CD14-positive monocyte (primary cell): ENCODE data around the gene FRMD4A. TPM values are rescaled to one million over a fixed set of nuclear protein-coding genes. Genes with fewer than 3 reads are reported as not detected.

ENCODE experiments used
- DNase-seq, 3 donors: peaks; one replicate each; pipeline ENCODE4 v3.0.0-alpha.2; 2011 to 2022
- H2AFZ ChIP-seq: 2 replicates; pipeline ENCODE4 v1.6.0; 2012; ENCODE audit warnings: mild to moderate bottlenecking, low read depth, low read length, inconsistent platforms; ENCODE audit not compliant: insufficient read depth, poor library complexity, severe bottlenecking
- H3K27ac ChIP-seq, 2 donors: 1 replicate in 1 of 2; 2 replicates in 1 of 2; pipeline ENCODE4 v1.5.1; 2012 to 2013; ENCODE audit warnings: low read length in 2 of 2, control low read depth in 1 of 2, inconsistent platforms in 1 of 2, low read depth in 1 of 2, mild to moderate bottlenecking in 1 of 2
- H3K27me3 ChIP-seq, 2 donors: one replicate each; pipeline versions ENCODE4 v1.6.0 to v1.6.1; 2011 to 2013; ENCODE audit warnings: low read length in 2 of 2; ENCODE audit not compliant: control insufficient read depth in 2 of 2, insufficient read depth in 2 of 2
- H3K36me3 ChIP-seq, 2 donors: replicated peaks in 1 of 2; 1 replicate in 1 of 2; 2 replicates in 1 of 2; pipeline versions ENCODE4 v1.5.1 to v1.6.1; 2012 to 2013; ENCODE audit warnings: low read length in 2 of 2, control low read depth in 1 of 2, inconsistent platforms in 1 of 2, mild to moderate bottlenecking in 1 of 2; ENCODE audit not compliant: insufficient read depth in 2 of 2, control insufficient read depth in 1 of 2
- H3K4me1 ChIP-seq, 2 donors: 1 replicate in 1 of 2; 2 replicates in 1 of 2; pipeline versions ENCODE4 v1.5.1 to v1.6.1; 2012 to 2013; ENCODE audit warnings: low read length in 2 of 2, control low read depth in 1 of 2, inconsistent platforms in 1 of 2, mild to moderate bottlenecking in 1 of 2, moderate library complexity in 1 of 2; ENCODE audit not compliant: insufficient read depth in 2 of 2, control insufficient read depth in 1 of 2
- H3K4me2 ChIP-seq: replicated peaks from 2 replicates; pipeline ENCODE3; 2012; ENCODE audit warnings: low read length, moderate library complexity, mild to moderate bottlenecking; ENCODE audit not compliant: poor library complexity, severe bottlenecking; ENCODE audit errors: extremely low read depth
- H3K4me3 ChIP-seq, 3 experiments: fragments of 200-600 bp in 1 of 3; sonication (generic) in 1 of 3; replicated peaks in 1 of 3; 1 replicate in 2 of 3; 2 replicates in 1 of 3; pipeline ENCODE4 v1.5.1; 2011 to 2013; ENCODE audit warnings: low read length in 3 of 3, mild to moderate bottlenecking in 3 of 3, control low read depth in 2 of 3, low read depth in 2 of 3, inconsistent platforms in 1 of 3, moderate library complexity in 1 of 3
- H3K79me2 ChIP-seq: 2 replicates; pipeline ENCODE4 v1.6.0; 2012; ENCODE audit warnings: mild to moderate bottlenecking, control low read depth, inconsistent platforms, low read length, moderate library complexity; ENCODE audit not compliant: insufficient read depth
- H3K9ac ChIP-seq: 2 replicates; pipeline ENCODE4 v1.6.0; 2017; ENCODE audit warnings: low read length, mild to moderate bottlenecking; ENCODE audit not compliant: insufficient read depth, poor library complexity, severe bottlenecking
- H3K9me3 ChIP-seq, 2 donors: replicated peaks in 1 of 2; 1 replicate in 1 of 2; 2 replicates in 1 of 2; pipeline versions ENCODE4 v1.5.1 to v1.6.1; 2012 to 2013; ENCODE audit warnings: low read length in 2 of 2, control low read depth in 1 of 2; ENCODE audit not compliant: control insufficient read depth in 1 of 2, insufficient read depth in 1 of 2
- H4K20me1 ChIP-seq: 2 replicates; pipeline ENCODE4 v1.6.0; 2012; ENCODE audit warnings: mild to moderate bottlenecking, low read length, control low read depth, moderate library complexity; ENCODE audit not compliant: insufficient read depth
- H3K27ac Mint-ChIP-seq, 7 donors: one replicate each; pipeline ENCODE4 v1.8.0; 2020; ENCODE audit warnings: mild to moderate bottlenecking in 7 of 7, mixed read lengths in 7 of 7, moderate library complexity in 6 of 7, inconsistent platforms in 2 of 7
- H3K27me3 Mint-ChIP-seq, 3 donors: one replicate each; pipeline ENCODE4 v1.8.0; 2021 to 2022; ENCODE audit warnings: low read depth in 3 of 3, mild to moderate bottlenecking in 3 of 3, mixed read lengths in 3 of 3, moderate library complexity in 3 of 3, inconsistent platforms in 1 of 3
- H3K36me3 Mint-ChIP-seq, 2 donors: one replicate each; pipeline ENCODE4 v1.8.0; 2020; ENCODE audit warnings: mixed read lengths in 2 of 2, inconsistent platforms in 1 of 2, mild to moderate bottlenecking in 1 of 2
- H3K4me1 Mint-ChIP-seq: one replicate; pipeline ENCODE4 v1.8.0; 2020; ENCODE audit warnings: mild to moderate bottlenecking, mixed read lengths
- H3K4me3 Mint-ChIP-seq, 2 donors: one replicate each; pipeline ENCODE4 v1.8.0; 2020; ENCODE audit warnings: mild to moderate bottlenecking in 2 of 2, mixed read lengths in 2 of 2, moderate library complexity in 1 of 2
- H3K9me3 Mint-ChIP-seq, 7 donors: one replicate each; pipeline ENCODE4 v1.8.0; 2020 to 2022; ENCODE audit warnings: mixed read lengths in 7 of 7, mild to moderate bottlenecking in 6 of 7, moderate library complexity in 6 of 7, inconsistent platforms in 2 of 7
- WGBS: methylation state at CpG from one replicate; pipeline ENCODE4 v1.1.5; 2013; ENCODE audit warnings: missing lambda C conversion rate; ENCODE audit not compliant: insufficient coverage; 5-methylcytosine and 5-hydroxymethylcytosine counted together
- intact Hi-C, 2 donors: fragments of 100-400 bp; cut with micrococcal nuclease; formaldehyde crosslinking; loops; one replicate each; pipeline versions ENCODE4 v1.15.0 to v1.15.1; 2023
- polyA plus RNA-seq, 3 donors: library from polyadenylated mRNA; depleted of rRNA in 1 of 3; unstranded in 2 of 3; stranded (reverse) in 1 of 3; fragments of 300-500 nt in 2 of 3; fragments of >200 nt in 1 of 3; fragmentation: Illumina TruSeq in 2 of 3; gene quantifications; 1 replicate in 2 of 3; 2 replicates in 1 of 3; pipeline ENCODE4 v1.2.3, GENCODE V29; 2012 to 2021
- TF ChIP-seq, protein P1 (sequence below): fragments of 200-600 bp; IDR thresholded peaks from one replicate; pipeline ENCODE4 v1.8.0; 2022; ENCODE audit warnings: antibody characterized with exemption, mild to moderate bottlenecking

Gene FRMD4A
- polyA plus RNA-seq, 3 donors: 0.12 TPM; not detected in 2

DNA sequence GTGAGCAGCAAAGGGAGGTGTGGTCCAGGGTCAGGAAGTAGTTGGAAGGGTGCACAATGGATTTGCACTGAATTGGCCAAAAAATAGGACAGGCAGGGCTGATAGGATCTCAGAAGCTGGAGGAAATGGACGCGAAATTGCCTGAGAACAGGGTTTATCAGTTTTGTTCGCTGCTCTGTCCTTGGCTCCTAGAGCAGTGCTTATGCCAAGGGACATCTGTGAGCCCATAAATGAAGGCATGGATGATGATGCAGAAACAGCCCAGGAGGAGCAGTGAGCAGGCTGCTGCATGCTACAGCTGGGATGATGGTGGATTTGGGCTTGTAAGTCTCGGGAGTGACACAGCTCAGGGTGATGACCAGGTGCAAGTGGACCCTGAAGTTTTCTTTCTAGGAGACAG, 539.2 kb downstream of the FRMD4A start:
- H3K27me3 ChIP-seq: peaks cover 0 to 5% of the 10 kb centered on the region in 2 donors
- no peak overlapping the region for H3K4me2 ChIP-seq
- H4K20me1 ChIP-seq: no peaks in the 10 kb centered on the region
- no peaks in the 10 kb centered on the region for H3K9me3 ChIP-seq
- Mint-ChIP-seq H3K27me3 (peaks cover 2 to 13% (median 5%) of the 10 kb centered on the region in 3 donors), H3K4me1 (peaks cover 13% of the 10 kb centered on the region), H3K27ac (no peak overlapping the region), H3K4me3 (no peak overlapping the region), H3K9me3 (no peaks in the 10 kb centered on the region), H3K36me3 (no peaks in the 10 kb centered on the region)
- no peak for DNase-seq
- no peak overlapping the region for H3K9ac ChIP-seq
- H3K27ac ChIP-seq: no peak overlapping the region
- no peaks in the 10 kb centered on the region for H3K36me3 ChIP-seq
- no peaks in the 10 kb centered on the region for H3K79me2 ChIP-seq
- TF ChIP-seq, protein P1, sequence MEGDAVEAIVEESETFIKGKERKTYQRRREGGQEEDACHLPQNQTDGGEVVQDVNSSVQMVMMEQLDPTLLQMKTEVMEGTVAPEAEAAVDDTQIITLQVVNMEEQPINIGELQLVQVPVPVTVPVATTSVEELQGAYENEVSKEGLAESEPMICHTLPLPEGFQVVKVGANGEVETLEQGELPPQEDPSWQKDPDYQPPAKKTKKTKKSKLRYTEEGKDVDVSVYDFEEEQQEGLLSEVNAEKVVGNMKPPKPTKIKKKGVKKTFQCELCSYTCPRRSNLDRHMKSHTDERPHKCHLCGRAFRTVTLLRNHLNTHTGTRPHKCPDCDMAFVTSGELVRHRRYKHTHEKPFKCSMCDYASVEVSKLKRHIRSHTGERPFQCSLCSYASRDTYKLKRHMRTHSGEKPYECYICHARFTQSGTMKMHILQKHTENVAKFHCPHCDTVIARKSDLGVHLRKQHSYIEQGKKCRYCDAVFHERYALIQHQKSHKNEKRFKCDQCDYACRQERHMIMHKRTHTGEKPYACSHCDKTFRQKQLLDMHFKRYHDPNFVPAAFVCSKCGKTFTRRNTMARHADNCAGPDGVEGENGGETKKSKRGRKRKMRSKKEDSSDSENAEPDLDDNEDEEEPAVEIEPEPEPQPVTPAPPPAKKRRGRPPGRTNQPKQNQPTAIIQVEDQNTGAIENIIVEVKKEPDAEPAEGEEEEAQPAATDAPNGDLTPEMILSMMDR: no peak
- no peaks in the 10 kb centered on the region for H3K4me1 ChIP-seq
- no peak overlapping the region for H2AFZ ChIP-seq
- 71% methylated on average over 4 of the region's 4 CpGs for WGBS
- no peak overlapping the region for H3K4me3 ChIP-seq
- intact Hi-C loops: no loop called here

DNA sequence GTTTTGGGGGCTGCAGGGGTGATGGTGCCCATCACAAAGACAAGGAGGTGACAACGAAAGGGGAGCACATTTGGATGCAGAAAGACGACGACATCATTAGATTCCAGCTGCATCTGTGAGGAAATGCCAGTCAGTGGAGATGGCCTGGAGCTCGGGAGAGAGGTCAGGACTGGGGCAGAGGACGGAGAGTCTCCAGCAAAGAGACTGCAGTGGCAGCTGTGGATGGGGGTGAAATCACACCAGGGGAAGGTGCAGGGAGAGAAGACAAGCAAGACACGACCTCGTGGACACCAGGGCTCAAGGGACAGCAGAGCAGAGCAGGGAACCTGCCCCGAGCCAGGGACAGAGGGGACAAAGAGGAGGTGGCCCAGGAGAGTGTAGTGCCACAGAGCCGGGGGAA, 540.5 kb downstream of the FRMD4A start:
- Histone ChIP-seq H3K36me3 (no peaks in the 10 kb centered on the region), H3K4me1 (no peaks in the 10 kb centered on the region), H3K27ac (no peak overlapping the region), H3K9me3 (no peaks in the 10 kb centered on the region), H3K9ac (no peak overlapping the region), H4K20me1 (no peaks in the 10 kb centered on the region), H3K79me2 (no peaks in the 10 kb centered on the region), H3K27me3 (peaks cover 0 to 5% of the 10 kb centered on the region in 2 donors), H3K4me3 (no peak overlapping the region), H3K4me2 (no peak overlapping the region), H2AFZ (no peak overlapping the region)
- intact Hi-C loops: no loop called here
- 90% methylated on average over 9 of the region's 9 CpGs for WGBS
- TF ChIP-seq, protein P1: no peak
- no peaks in the 10 kb centered on the region for H3K36me3 Mint-ChIP-seq
- no peaks in the 10 kb centered on the region for H3K9me3 Mint-ChIP-seq
- DNase-seq: no peak
- peaks cover 6% of the 10 kb centered on the region for H3K4me1 Mint-ChIP-seq
- no peak overlapping the region for H3K4me3 Mint-ChIP-seq
- H3K27me3 Mint-ChIP-seq: peaks cover 2 to 13% (median 9%) of the 10 kb centered on the region in 3 donors
- H3K27ac Mint-ChIP-seq: no peak overlapping the region
